Measurements from ENCODE around the gene TSEN54.

The TSEN54 gene

GRCh38 chr17:75525806-75526554 lies 9.7 kb downstream of the TSEN54 start:
- no peak overlapping the region for H3K27ac Mint-ChIP-seq

GRCh38 chr17:75526555-75527270 lies 10.4 kb downstream of the TSEN54 start:
- Mint-ChIP-seq H3K4me1 (ENCODE audit: low read depth) (peaks cover 12% of the 10 kb centered on the region), H3K27ac (no peak overlapping the region), H3K9me3 (no peaks in the 10 kb centered on the region), H3K36me3 (ENCODE audit: low read depth) (peaks cover 28% of the 10 kb centered on the region), H3K4me3 (peak overlapping the region; percentile 70), H3K27me3 (no peaks in the 10 kb centered on the region)
- DNase-seq: no peak

More at GRCh38 chr17:75525806-75526554, 9.7 kb downstream of the TSEN54 start:
- no peak for DNase-seq
- peaks cover 34% of the 10 kb centered on the region for H3K36me3 Mint-ChIP-seq (ENCODE audit: low read depth)
- H3K4me3 Mint-ChIP-seq: peak overlapping the region; percentile 74
- no peaks in the 10 kb centered on the region for H3K9me3 Mint-ChIP-seq
- peaks cover 12% of the 10 kb centered on the region for H3K4me1 Mint-ChIP-seq (ENCODE audit: low read depth)
- H3K27me3 Mint-ChIP-seq: no peaks in the 10 kb centered on the region

GRCh38 chr17:75530837-75531720 lies 14.8 kb downstream of the TSEN54 start:
- H3K4me1 Mint-ChIP-seq (ENCODE audit: low read depth): peaks cover 31% of the 10 kb centered on the region
- no peak for DNase-seq
- H3K27me3 Mint-ChIP-seq: no peaks in the 10 kb centered on the region
- H3K36me3 Mint-ChIP-seq (ENCODE audit: low read depth): peaks cover 3% of the 10 kb centered on the region
- H3K9me3 Mint-ChIP-seq: no peaks in the 10 kb centered on the region
- H3K27ac Mint-ChIP-seq: peak overlapping the region; percentile 18
- H3K4me3 Mint-ChIP-seq: no peak overlapping the region

GRCh38 chr17:75531721-75532072 lies 15.4 kb downstream of the TSEN54 start:
- DNase-seq: no peak
- no peaks in the 10 kb centered on the region for H3K9me3 Mint-ChIP-seq
- no peaks in the 10 kb centered on the region for H3K27me3 Mint-ChIP-seq

GRCh38 chr17:75535119-75535537 lies 18.8 kb downstream of the TSEN54 start:
- Mint-ChIP-seq H3K9me3 (no peaks in the 10 kb centered on the region), H3K27me3 (no peaks in the 10 kb centered on the region), H3K4me3 (peak overlapping the region; percentile 58), H3K36me3 (ENCODE audit: low read depth) (peaks cover 3% of the 10 kb centered on the region), H3K27ac (peak overlapping the region; percentile 90), H3K4me1 (ENCODE audit: low read depth) (peaks cover 23% of the 10 kb centered on the region)
- DNase-seq: peak; percentile 75

More at GRCh38 chr17:75531721-75532072, 15.4 kb downstream of the TSEN54 start:
- peaks cover 3% of the 10 kb centered on the region for H3K36me3 Mint-ChIP-seq (ENCODE audit: low read depth)
- H3K4me1 Mint-ChIP-seq (ENCODE audit: low read depth): peaks cover 28% of the 10 kb centered on the region
- H3K27ac Mint-ChIP-seq: no peak overlapping the region
- no peak overlapping the region for H3K4me3 Mint-ChIP-seq

GRCh38 chr17:75535871-75536270 lies 19.5 kb downstream of the TSEN54 start:
- DNase-seq: no peak
- Mint-ChIP-seq H3K36me3 (ENCODE audit: low read depth) (peaks cover 3% of the 10 kb centered on the region), H3K27me3 (no peaks in the 10 kb centered on the region), H3K4me3 (no peak overlapping the region), H3K4me1 (ENCODE audit: low read depth) (peaks cover 23% of the 10 kb centered on the region), H3K9me3 (no peaks in the 10 kb centered on the region), H3K27ac (peak overlapping the region; percentile 90)

- no peak for DNase-seq
- no peaks in the 10 kb centered on the region for H3K27me3 Mint-ChIP-seq
- peaks cover 23% of the 10 kb centered on the region for H3K4me1 Mint-ChIP-seq (ENCODE audit: low read depth)
- H3K9me3 Mint-ChIP-seq: no peaks in the 10 kb centered on the region
- no peak overlapping the region for H3K27ac Mint-ChIP-seq
- H3K4me3 Mint-ChIP-seq: no peak overlapping the region
- H3K36me3 Mint-ChIP-seq (ENCODE audit: low read depth): peaks cover 3% of the 10 kb centered on the region
Observed at GRCh38 chr17:75536366-75536765, 20.0 kb downstream of the TSEN54 start.

- Mint-ChIP-seq H3K4me3 (no peak overlapping the region), H3K27me3 (no peaks in the 10 kb centered on the region), H3K9me3 (no peaks in the 10 kb centered on the region), H3K36me3 (ENCODE audit: low read depth) (no peaks in the 10 kb centered on the region), H3K27ac (no peak overlapping the region), H3K4me1 (ENCODE audit: low read depth) (peaks cover 11% of the 10 kb centered on the region)
- no peak for DNase-seq
Observed at GRCh38 chr17:75539967-75540729, 23.8 kb downstream of the TSEN54 start.

- Mint-ChIP-seq H3K27ac (no peak overlapping the region), H3K4me1 (ENCODE audit: low read depth) (peaks cover 3% of the 10 kb centered on the region), H3K36me3 (ENCODE audit: low read depth) (no peaks in the 10 kb centered on the region)
Observed at GRCh38 chr17:75540923-75541503, 24.7 kb downstream of the TSEN54 start.

GRCh38 chr17:75542229-75542628 lies 25.9 kb downstream of the TSEN54 start:
- Mint-ChIP-seq H3K36me3 (ENCODE audit: low read depth) (no peaks in the 10 kb centered on the region), H3K27me3 (no peaks in the 10 kb centered on the region), H3K4me3 (no peak overlapping the region), H3K27ac (no peak overlapping the region), H3K9me3 (no peaks in the 10 kb centered on the region), H3K4me1 (ENCODE audit: low read depth) (no peaks in the 10 kb centered on the region)
- no peak for DNase-seq

More at GRCh38 chr17:75540923-75541503, 24.7 kb downstream of the TSEN54 start:
- no peak for DNase-seq
- no peaks in the 10 kb centered on the region for H3K9me3 Mint-ChIP-seq
- no peak overlapping the region for H3K4me3 Mint-ChIP-seq
- H3K27me3 Mint-ChIP-seq: no peaks in the 10 kb centered on the region

- Mint-ChIP-seq H3K36me3 (ENCODE audit: low read depth) (no peaks in the 10 kb centered on the region), H3K4me1 (ENCODE audit: low read depth) (no peaks in the 10 kb centered on the region), H3K27me3 (no peaks in the 10 kb centered on the region), H3K9me3 (no peaks in the 10 kb centered on the region), H3K27ac (no peak overlapping the region), H3K4me3 (no peak overlapping the region)
- no peak for DNase-seq
Observed at GRCh38 chr17:75542728-75543336, 26.5 kb downstream of the TSEN54 start.

GRCh38 chr17:75544250-75544649 lies 27.9 kb downstream of the TSEN54 start:
- H3K9me3 Mint-ChIP-seq: no peaks in the 10 kb centered on the region
- no peak overlapping the region for H3K4me3 Mint-ChIP-seq
- DNase-seq: no peak
- H3K27me3 Mint-ChIP-seq: no peaks in the 10 kb centered on the region
- H3K36me3 Mint-ChIP-seq (ENCODE audit: low read depth): peaks cover 2% of the 10 kb centered on the region
- no peak overlapping the region for H3K27ac Mint-ChIP-seq
- no peaks in the 10 kb centered on the region for H3K4me1 Mint-ChIP-seq (ENCODE audit: low read depth)

- Mint-ChIP-seq H3K4me3 (no peak overlapping the region), H3K4me1 (ENCODE audit: low read depth) (no peaks in the 10 kb centered on the region), H3K27me3 (no peaks in the 10 kb centered on the region), H3K27ac (no peak overlapping the region), H3K9me3 (no peaks in the 10 kb centered on the region), H3K36me3 (ENCODE audit: low read depth) (peaks cover 2% of the 10 kb centered on the region)
- no peak for DNase-seq
Observed at GRCh38 chr17:75546181-75546580, 29.9 kb downstream of the TSEN54 start.
